Endothelial cell of umbilical vein (primary cell): ENCODE results near the gene CTXND1.

Experiments used
- CTCF ChIP-seq, 2 donors: IDR thresholded peaks; 1 replicate in 1 of 2; 2 replicates in 1 of 2; pipeline ENCODE4 v1.5.1; 2011; ENCODE audit warnings: low read length in 2 of 2, mild to moderate bottlenecking in 2 of 2, moderate library complexity in 2 of 2, control low read depth in 1 of 2, inconsistent platforms in 1 of 2, low read depth in 1 of 2; ENCODE audit not compliant: insufficient read depth in 1 of 2; ENCODE audit errors: extremely low read depth in 1 of 2
- EZH2 ChIP-seq: IDR thresholded peaks from 2 replicates; pipeline ENCODE4 v1.6.1; 2012; ENCODE audit warnings: borderline replicate concordance, low read depth, mild to moderate bottlenecking, moderate library complexity, low read length, inconsistent platforms; ENCODE audit not compliant: severe bottlenecking
- FOS ChIP-seq: IDR thresholded peaks from 2 replicates; pipeline ENCODE4 v1.6.1; 2011; ENCODE audit warnings: mild to moderate bottlenecking, low read length, moderate library complexity, borderline replicate concordance; ENCODE audit not compliant: insufficient read depth
- MAX ChIP-seq: IDR thresholded peaks from 2 replicates; pipeline ENCODE4 v1.6.1; 2011; ENCODE audit not compliant: insufficient read depth, insufficient read length
- POLR2A ChIP-seq: IDR thresholded peaks from 2 replicates; pipeline ENCODE4 v1.6.1; 2012; ENCODE audit warnings: low read depth, mild to moderate bottlenecking, control low read depth, low read length
- POLR2AphosphoS5 ChIP-seq: IDR thresholded peaks from 2 replicates; pipeline ENCODE4 v1.6.1; 2012; ENCODE audit warnings: low read depth, mild to moderate bottlenecking, control low read depth, low read length, moderate library complexity; ENCODE audit not compliant: insufficient read depth

GRCh38 chr15:80204231-80204630 lies 47.8 kb downstream of the CTXND1 start:
- TF ChIP-seq CTCF (IDR thresholded peaks at IDR 0.05; ENCODE audit: extremely low read depth in 1 of 2, insufficient read depth in 1 of 2, low read depth in 1 of 2, low read length in 2 of 2) (no peak), EZH2 (no peak), POLR2AphosphoS5 (no peak), POLR2A (no peak), FOS (no peak), MAX (no peak)
